ENCODE measurements around the gene LSR.

LSR gene

GRCh38 chr19:35247526-35248309 is 1.1 kb upstream of the LSR start:
- peak; percentile 54 for DNase-seq (ENCODE audit: low spot score)

DNA sequence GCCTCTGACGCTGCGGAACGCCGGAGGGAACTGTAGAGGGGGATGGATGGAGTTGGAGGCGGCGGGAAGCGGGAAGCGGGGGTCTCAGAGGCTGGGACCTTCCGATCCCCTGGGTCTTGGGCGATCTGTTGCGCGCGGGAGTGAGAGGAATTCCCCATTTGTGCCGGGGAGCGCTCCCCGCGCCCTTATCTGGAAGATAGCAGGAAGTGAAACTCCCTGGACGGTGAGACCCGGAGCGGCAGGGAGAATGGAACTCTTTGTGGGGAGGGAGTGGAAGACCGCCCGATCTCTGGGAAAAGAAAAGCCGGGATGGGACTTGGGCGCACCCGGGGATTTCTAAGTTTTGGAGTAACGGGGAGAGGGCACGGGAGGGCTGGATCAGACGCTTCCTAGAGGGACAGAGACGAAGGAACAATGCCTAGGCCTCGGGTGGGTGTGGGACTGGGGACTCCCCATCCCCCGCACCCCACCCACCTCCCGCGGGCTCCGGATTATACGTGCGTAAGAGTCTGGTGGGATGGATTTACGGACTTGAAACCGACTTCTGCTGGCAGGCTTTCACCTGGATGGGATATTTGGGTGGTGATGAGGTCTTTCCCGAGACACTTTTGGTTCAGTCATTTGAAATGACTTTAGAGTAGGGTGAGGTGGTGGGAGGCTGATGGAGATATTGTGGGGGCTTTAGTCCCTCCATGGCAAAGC is 495 bp downstream of the LSR start:
- DNase-seq (ENCODE audit: low spot score) = no peak

- DNase-seq (ENCODE audit: low spot score) = no peak
These were observed 1.3 kb downstream of the LSR start for GRCh38 chr19:35249848-35250711.

- no peak for DNase-seq (ENCODE audit: low spot score)
These were observed 2.7 kb downstream of the LSR start for GRCh38 chr19:35251456-35251855.

GRCh38 chr19:35253316-35254286 is 4.8 kb downstream of the LSR start:
- DNase-seq (ENCODE audit: low spot score) = no peak

- no peak for DNase-seq (ENCODE audit: low spot score)
These were observed 5.8 kb downstream of the LSR start for GRCh38 chr19:35254341-35255297.

DNA sequence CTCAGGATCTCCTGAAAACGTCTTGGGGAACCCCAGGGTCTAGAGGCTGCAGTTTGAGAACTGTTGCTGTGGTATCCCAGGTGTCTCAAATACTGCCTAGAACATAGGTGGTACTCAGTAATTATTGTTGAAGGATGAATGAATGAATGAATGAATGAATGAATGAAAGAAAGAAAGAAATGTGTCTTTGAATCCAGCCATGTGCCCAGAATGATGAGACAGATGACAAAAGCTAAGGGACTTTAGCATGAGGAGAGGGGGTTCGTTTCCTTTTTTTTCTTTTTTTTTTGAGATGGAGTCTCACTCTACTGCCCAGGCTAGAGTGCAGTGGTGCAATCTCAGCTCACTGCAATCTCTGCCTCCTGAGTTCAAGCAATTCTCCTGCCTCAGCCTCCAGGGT is 7.8 kb downstream of the LSR start:
- no peak for DNase-seq (ENCODE audit: low spot score)

- no peak for DNase-seq (ENCODE audit: low spot score)
These were observed 8.3 kb downstream of the LSR start for GRCh38 chr19:35257113-35257461.

GRCh38 chr19:35260694-35261304 is 12.0 kb downstream of the LSR start:
- DNase-seq (ENCODE audit: low spot score) = no peak

- no peak for DNase-seq (ENCODE audit: low spot score)
These were observed 12.7 kb downstream of the LSR start for GRCh38 chr19:35261356-35262100.

- DNase-seq (ENCODE audit: low spot score) = no peak
These were observed 13.4 kb downstream of the LSR start for GRCh38 chr19:35262101-35262761.

GRCh38 chr19:35264268-35265125 is 15.7 kb downstream of the LSR start:
- DNase-seq (ENCODE audit: low spot score) = no peak

- DNase-seq (ENCODE audit: low spot score) = no peak
These were observed 16.5 kb downstream of the LSR start for GRCh38 chr19:35265126-35265899.

DNA sequence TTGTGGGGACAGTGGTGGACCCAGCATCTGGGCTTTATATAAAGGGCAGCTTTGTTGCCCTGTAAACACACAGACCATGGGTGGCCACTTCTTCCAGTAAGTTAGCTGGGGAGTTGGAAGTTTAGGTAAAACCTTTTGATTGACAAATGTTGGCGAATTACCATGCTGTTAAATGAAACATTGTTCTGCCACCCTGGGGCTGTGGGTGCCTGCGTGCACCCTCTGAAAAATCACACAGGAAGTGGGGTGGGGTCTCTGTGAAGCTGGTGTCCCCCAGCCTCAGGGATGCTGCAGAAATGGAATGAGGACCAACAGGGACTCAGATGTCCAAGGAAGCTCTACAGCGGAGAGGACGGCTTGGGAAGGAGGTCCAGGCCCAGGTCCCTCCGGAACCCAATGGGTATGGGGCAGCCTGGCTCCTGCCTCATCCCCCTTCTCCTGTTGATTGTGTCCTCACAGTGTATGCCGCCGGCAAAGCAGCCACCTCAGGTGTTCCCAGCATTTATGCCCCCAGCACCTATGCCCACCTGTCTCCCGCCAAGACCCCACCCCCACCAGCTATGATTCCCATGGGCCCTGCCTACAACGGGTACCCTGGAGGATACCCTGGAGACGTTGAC is 17.2 kb downstream of the LSR start:
- no peak for DNase-seq (ENCODE audit: low spot score)

DNA sequence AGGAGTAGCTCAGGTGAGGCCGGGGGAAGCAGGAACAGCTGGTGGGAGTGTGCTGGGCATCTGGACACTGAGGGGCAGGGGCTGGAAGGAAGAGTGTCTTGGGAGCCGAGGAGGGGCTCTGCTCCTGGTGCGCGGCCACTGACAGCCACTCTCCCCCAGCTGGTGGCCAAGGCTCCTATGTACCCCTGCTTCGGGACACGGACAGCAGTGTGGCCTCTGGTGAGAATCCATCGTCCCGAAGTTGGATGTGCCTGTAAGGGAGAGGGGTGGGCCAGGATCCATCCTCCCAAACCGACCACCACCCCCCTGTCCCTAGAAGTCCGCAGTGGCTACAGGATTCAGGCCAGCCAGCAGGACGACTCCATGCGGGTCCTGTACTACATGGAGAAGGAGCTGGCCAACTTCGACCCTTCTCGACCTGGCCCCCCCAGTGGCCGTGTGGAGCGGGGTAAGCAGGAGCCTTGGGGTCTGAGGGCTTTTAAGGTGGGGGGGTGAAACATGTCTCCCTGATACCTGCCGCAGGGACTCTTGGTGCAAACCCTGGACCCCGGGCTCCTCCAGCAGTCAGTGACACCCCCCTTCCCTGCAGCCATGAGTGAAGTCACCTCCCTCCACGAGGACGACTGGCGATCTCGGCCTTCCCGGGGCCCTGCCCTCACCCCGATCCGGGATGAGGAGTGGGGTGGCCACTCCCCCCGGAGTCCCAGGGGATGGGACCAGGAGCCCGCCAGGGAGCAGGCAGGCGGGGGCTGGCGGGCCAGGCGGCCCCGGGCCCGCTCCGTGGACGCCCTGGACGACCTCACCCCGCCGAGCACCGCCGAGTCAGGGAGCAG is 17.9 kb downstream of the LSR start:
- DNase-seq (ENCODE audit: low spot score) = no peak

Data from CD4-positive, alpha-beta T cell treated with Interleukin-6 at 100 ng/mL for 8 hours (primary cell).